ENCODE data around the gene CASTOR1.
A peak's percentile ranks its signal among the peaks of the same experiment; 100 is the strongest.

CASTOR1 gene

DNA sequence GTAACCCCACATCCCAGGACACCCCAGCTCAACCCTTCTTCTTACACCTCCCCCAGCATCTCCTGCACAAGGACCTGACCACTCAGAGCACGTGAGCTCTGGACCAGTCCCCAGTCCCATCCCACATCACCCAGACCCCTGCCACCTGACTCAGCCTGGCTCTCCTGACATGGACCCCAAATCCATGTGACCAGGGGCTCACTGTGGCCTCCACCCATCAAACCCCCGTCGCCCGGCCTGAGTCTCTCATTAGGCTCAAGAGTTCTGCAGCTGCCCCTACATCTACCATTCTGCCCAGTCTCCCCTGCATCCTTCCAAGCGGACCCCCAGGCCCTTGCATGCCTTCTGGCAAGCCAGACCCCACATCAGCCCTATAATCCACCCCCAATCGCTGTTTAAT, 40.8 kb downstream of the CASTOR1 start:
- Histone ChIP-seq H3K27ac (ENCODE audit: low read depth, low read length) (no peak overlapping the region), H3K9ac (ENCODE audit: low read depth, low read length) (no peak overlapping the region), H3K36me3 (ENCODE audit: control insufficient read depth, insufficient read depth, low read length) (peaks cover 3% of the 10 kb centered on the region; the same call in 1 of the 2 replicates), H3K4me3 (ENCODE audit: low read depth, low read length) (no peak overlapping the region), H3K27me3 (ENCODE audit: control insufficient read depth, insufficient read depth, low read length) (no peaks in the 10 kb centered on the region), H3K4me1 (ENCODE audit: control insufficient read depth, insufficient read depth, low read length) (peaks cover 6% of the 10 kb centered on the region; the same call in 1 of the 2 replicates), H3K9me3 (ENCODE audit: control insufficient read depth, insufficient read depth, low read length) (no peaks in the 10 kb centered on the region)

DNA sequence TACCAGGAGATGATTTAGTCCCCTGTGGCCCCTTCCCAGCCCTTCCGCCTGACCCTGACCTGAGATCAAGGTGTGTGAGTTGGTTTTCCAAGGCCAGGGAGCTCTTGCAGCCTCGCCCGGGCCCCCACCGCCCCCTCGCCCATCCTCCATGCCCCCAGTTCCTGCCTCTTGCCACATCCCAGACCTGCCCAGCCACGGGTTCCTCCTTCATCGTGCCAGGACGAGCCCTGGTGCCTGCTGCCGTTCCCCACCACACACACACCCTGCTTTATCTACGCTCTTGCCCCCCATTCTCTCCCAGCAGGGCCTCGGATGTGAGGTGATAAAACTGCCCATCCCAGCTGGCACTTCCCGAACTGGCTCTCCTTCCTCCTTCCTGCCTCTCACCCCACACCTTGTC, 41.3 kb downstream of the CASTOR1 start:
- Histone ChIP-seq H3K4me1 (ENCODE audit: control insufficient read depth, insufficient read depth, low read length) (peaks cover 5% of the 10 kb centered on the region; the same call in 1 of the 2 replicates), H3K36me3 (ENCODE audit: control insufficient read depth, insufficient read depth, low read length) (peaks cover 6% of the 10 kb centered on the region; the same call in 1 of the 2 replicates), H3K9ac (ENCODE audit: low read depth, low read length) (no peak overlapping the region), H3K9me3 (ENCODE audit: control insufficient read depth, insufficient read depth, low read length) (no peaks in the 10 kb centered on the region), H3K27me3 (ENCODE audit: control insufficient read depth, insufficient read depth, low read length) (no peaks in the 10 kb centered on the region), H3K4me3 (ENCODE audit: low read depth, low read length) (no peak overlapping the region), H3K27ac (ENCODE audit: low read depth, low read length) (no peak overlapping the region)

DNA sequence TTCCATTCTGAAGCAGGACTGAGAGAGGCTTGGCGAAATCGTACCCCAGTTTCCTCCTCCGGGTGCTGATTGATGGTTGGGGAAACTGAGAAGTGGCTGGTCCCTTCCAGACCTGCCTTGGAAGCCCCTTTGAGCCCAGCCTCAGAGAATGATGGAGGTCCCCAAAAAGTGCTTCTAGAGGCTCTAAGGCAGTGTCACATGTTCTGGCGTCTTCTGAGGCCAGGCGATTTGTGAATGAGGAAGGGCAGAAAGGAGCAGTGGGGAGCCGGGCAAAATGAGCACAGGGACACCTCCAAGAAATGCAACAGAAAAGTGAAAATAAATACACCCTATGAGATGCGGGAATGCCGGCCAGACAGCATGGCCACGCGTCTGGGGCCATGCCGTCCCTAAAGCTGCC, 41.7 kb downstream of the CASTOR1 start:
- no peaks in the 10 kb centered on the region for H3K27me3 ChIP-seq (ENCODE audit: control insufficient read depth, insufficient read depth, low read length)
- no peak overlapping the region for H3K27ac ChIP-seq (ENCODE audit: low read depth, low read length)

DNA sequence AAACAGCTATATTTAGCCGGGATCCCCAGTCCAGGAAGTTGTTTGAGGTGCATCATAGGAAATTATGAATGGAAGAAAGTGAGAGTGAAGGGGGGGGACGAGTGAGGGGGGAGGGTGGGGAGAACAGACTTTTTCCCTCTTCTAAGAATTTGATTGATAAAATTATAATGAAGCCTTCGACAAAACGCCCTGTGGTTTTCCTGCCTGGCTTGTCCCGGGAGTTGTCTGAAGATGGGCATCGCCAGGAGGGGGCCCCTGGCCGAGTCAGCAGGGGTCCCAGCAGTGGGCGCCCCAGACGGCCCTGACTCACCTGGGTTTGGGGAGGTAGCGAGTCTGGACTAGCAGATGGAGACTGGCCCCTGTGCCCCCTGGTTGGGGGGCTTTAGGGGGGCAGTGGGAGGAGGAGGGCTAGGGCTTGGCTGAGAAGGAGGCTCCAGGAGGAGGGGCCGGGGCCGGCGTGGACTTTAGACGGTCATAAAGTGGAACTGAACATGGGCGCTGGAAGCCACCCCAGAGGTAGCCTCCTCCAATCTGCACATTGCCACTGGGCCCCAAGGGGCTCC, 42.4 kb downstream of the CASTOR1 start:
- Histone ChIP-seq H3K36me3 (ENCODE audit: control insufficient read depth, insufficient read depth, low read length) (peaks cover 8% of the 10 kb centered on the region; the same call in 1 of the 2 replicates), H3K4me1 (ENCODE audit: control insufficient read depth, insufficient read depth, low read length) (no peaks in the 10 kb centered on the region; the same call in 1 of the 2 replicates), H3K4me3 (ENCODE audit: low read depth, low read length) (peak overlapping the region; percentile 77), H3K27ac (ENCODE audit: low read depth, low read length) (no peak overlapping the region), H3K27me3 (ENCODE audit: control insufficient read depth, insufficient read depth, low read length) (no peaks in the 10 kb centered on the region), H3K9ac (ENCODE audit: low read depth, low read length) (peak overlapping the region; percentile 67; the same call in 1 of the 2 replicates), H3K9me3 (ENCODE audit: control insufficient read depth, insufficient read depth, low read length) (no peaks in the 10 kb centered on the region)

More for the DNA sequence above, 41.7 kb downstream of the CASTOR1 start:
- H3K9me3 ChIP-seq (ENCODE audit: control insufficient read depth, insufficient read depth, low read length), result no peaks in the 10 kb centered on the region
- H3K36me3 ChIP-seq (ENCODE audit: control insufficient read depth, insufficient read depth, low read length), result peaks cover 8% of the 10 kb centered on the region; the same call in 1 of the 2 replicates
- no peak overlapping the region for H3K4me3 ChIP-seq (ENCODE audit: low read depth, low read length)
- H3K9ac ChIP-seq (ENCODE audit: low read depth, low read length), result no peak overlapping the region
- H3K4me1 ChIP-seq (ENCODE audit: control insufficient read depth, insufficient read depth, low read length), result peaks cover under 1% of the 10 kb centered on the region; the same call in 1 of the 2 replicates

DNA sequence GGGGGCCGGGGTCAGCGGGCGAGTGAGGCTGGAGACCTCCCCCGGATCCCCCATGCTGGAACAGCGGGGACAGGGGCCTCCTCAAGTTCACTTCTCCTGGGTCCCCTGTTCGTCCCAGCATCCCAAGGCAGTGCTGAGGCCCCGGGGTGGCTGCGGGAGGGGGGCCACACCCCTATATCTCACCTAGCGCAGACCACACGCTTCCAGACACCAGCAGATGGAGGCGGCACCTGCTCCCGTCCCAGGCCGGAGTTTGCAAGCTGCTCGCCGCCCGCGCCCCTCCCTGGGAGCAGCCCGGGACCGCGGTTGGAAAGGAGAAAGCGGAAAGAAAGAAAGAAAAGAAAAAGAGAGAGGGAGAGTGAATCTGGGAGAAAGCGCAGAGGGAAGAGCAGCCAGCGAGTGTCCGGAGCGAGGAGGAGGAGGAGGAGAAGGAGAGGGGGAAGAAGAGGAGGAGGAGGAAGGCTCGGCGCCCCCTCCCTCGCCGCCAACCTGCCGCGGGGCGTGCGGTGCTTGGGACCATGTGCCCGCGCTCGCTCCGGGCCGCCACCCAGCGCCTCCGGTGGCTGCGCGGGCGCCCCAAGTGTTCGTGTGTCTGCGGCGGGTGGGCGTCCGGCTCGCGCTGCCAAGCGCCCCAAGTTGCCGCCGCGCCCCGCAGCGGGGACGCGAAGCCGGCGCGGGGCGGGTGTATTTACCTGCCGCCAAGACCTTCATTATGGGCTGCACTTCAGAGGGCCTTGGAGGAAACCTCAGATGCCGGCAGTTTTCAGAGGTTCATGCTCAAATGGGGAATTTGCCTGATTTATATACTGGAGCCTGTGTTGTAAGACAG, 43.1 kb downstream of the CASTOR1 start, which contains the start of gene LIF:
Gene LIF (minus strand): TSS at position 775 of the 829 bp plus-strand sequence. CDS start 64 bp downstream, at position 711.
- Histone ChIP-seq H3K9me3 (ENCODE audit: control insufficient read depth, insufficient read depth, low read length) (no peaks in the 10 kb centered on the region), H3K27me3 (ENCODE audit: control insufficient read depth, insufficient read depth, low read length) (no peaks in the 10 kb centered on the region), H3K27ac (ENCODE audit: low read depth, low read length) (peak within 1 kb of the TSS; percentile 42), H3K9ac (ENCODE audit: low read depth, low read length) (peak within 1 kb of the TSS; percentile 67; the same call in 1 of the 2 replicates), H3K4me1 (ENCODE audit: control insufficient read depth, insufficient read depth, low read length) (no peaks in the 10 kb centered on the region; the same call in 1 of the 2 replicates), H3K4me3 (ENCODE audit: low read depth, low read length) (peak within 1 kb of the TSS; percentile 77), H3K36me3 (ENCODE audit: control insufficient read depth, insufficient read depth, low read length) (peaks cover 8% of the 10 kb centered on the region; the same call in 1 of the 2 replicates)

DNA sequence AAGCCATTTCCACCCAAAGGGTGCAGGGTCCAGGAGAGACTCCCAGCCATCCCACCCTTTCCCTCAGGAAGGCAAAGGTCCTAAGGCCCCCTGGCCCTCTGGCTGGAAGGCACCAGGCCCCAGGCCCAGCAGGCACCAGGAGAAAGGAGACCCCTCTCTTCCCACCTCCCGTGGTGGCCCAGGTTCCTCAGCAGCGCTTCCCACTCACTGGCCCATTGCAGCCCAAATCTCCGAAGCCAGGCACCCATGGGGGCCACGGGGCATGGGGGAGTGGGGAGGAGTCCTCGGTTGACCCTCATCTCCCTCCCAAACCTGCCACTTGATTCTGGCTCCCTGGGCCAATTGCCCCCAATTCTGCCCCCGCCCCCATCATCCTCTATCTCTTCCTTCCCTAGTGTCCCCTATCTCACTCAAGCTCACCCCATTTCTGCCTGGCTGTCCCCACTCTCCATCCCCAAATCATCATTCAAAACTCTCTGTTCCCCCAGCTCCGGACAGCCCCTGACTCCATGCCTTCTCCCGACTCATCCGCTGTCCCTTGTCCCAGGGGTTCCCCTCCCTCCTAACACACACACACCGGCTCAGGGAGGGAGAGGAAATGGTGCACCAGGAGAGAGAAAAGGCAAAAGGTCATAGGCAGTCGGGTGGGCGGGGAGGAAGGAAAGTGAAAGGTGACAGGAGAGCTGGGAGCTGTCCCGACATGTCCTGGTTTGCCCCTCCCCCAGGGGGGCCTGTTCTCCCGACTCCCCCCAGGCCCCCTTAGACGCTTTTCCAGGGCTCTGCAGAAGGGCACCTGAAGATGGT, 43.9 kb downstream of the CASTOR1 start:
- Histone ChIP-seq H3K9ac (ENCODE audit: low read depth, low read length) (no peak overlapping the region), H3K4me1 (ENCODE audit: control insufficient read depth, insufficient read depth, low read length) (no peaks in the 10 kb centered on the region; the same call in 1 of the 2 replicates), H3K9me3 (ENCODE audit: control insufficient read depth, insufficient read depth, low read length) (no peaks in the 10 kb centered on the region), H3K4me3 (ENCODE audit: low read depth, low read length) (peak overlapping the region; percentile 77), H3K27ac (ENCODE audit: low read depth, low read length) (peak overlapping the region; percentile 42), H3K36me3 (ENCODE audit: control insufficient read depth, insufficient read depth, low read length) (peaks cover 8% of the 10 kb centered on the region; the same call in 1 of the 2 replicates), H3K27me3 (ENCODE audit: control insufficient read depth, insufficient read depth, low read length) (no peaks in the 10 kb centered on the region)

DNA sequence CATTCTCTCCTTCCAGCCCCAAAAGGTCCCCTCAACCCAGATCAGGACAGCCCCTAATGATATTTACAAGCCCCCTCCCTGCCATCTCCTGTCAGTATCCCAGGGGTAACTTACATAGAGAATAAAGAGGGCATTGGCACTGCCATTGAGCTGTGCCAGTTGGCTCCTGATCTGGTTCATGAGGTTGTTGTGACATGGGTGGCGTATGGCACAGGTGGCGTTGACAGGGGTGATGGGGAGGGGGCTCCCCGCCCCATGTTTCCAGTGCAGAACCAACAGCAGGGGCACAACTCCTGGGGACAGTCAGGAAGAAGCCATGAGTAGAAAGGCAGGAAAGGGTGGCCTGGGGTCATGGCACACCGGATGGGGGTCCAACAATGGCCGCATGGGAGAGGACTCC, 44.7 kb downstream of the CASTOR1 start:
- Histone ChIP-seq H3K9ac (ENCODE audit: low read depth, low read length) (no peak overlapping the region), H3K4me3 (ENCODE audit: low read depth, low read length) (no peak overlapping the region), H3K27me3 (ENCODE audit: control insufficient read depth, insufficient read depth, low read length) (no peaks in the 10 kb centered on the region), H3K36me3 (ENCODE audit: control insufficient read depth, insufficient read depth, low read length) (peaks cover 8% of the 10 kb centered on the region; the same call in 1 of the 2 replicates), H3K4me1 (ENCODE audit: control insufficient read depth, insufficient read depth, low read length) (no peaks in the 10 kb centered on the region; the same call in 1 of the 2 replicates), H3K9me3 (ENCODE audit: control insufficient read depth, insufficient read depth, low read length) (no peaks in the 10 kb centered on the region), H3K27ac (ENCODE audit: low read depth, low read length) (no peak overlapping the region)

DNA sequence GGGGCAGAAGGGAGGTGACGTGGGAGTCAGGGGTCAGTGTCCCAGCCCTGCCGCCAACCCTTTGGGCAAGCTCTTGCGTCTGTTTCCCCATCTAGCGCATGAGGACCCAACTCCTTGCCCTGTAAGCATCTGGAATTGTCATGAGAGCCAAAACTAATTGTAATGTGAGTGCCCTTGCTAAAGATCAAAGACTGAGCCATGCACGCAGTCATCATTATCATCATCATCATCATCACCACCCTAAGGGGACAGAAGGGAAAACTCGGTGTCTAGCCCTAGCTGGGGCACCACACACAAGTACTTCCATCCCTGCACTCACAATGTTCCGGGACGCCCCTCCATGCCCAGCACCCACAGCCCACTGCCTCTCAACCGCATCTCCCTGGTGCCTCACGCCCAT, 45.2 kb downstream of the CASTOR1 start:
- Histone ChIP-seq H3K4me3 (ENCODE audit: low read depth, low read length) (no peak overlapping the region), H3K4me1 (ENCODE audit: control insufficient read depth, insufficient read depth, low read length) (peaks cover under 1% of the 10 kb centered on the region; the same call in 1 of the 2 replicates), H3K9ac (ENCODE audit: low read depth, low read length) (no peak overlapping the region), H3K9me3 (ENCODE audit: control insufficient read depth, insufficient read depth, low read length) (no peaks in the 10 kb centered on the region), H3K27me3 (ENCODE audit: control insufficient read depth, insufficient read depth, low read length) (no peaks in the 10 kb centered on the region), H3K27ac (ENCODE audit: low read depth, low read length) (no peak overlapping the region), H3K36me3 (ENCODE audit: control insufficient read depth, insufficient read depth, low read length) (peaks cover 8% of the 10 kb centered on the region; the same call in 1 of the 2 replicates)

DNA sequence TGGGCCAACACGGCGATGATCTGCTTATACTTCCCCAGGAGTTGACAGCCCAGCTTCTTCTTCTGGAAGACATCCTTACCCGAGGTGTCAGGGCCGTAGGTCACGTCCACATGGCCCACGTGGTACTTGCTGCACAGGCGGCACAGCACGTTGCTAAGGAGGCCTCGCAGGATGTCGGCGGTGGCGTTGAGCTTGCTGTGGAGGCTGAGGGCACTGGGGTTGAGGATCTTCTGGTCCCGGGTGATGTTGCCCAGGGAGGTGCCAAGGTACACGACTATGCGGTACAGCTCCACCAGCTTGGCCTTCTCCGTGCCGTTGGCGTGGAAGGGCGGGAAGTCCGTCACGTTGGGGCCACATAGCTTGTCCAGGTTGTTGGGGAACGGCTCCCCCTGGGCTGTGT, 45.6 kb downstream of the CASTOR1 start:
- Histone ChIP-seq H3K9me3 (ENCODE audit: control insufficient read depth, insufficient read depth, low read length) (no peaks in the 10 kb centered on the region), H3K9ac (ENCODE audit: low read depth, low read length) (no peak overlapping the region), H3K36me3 (ENCODE audit: control insufficient read depth, insufficient read depth, low read length) (peaks cover 8% of the 10 kb centered on the region; the same call in 1 of the 2 replicates), H3K4me1 (ENCODE audit: control insufficient read depth, insufficient read depth, low read length) (peaks cover 2% of the 10 kb centered on the region; the same call in 1 of the 2 replicates), H3K27me3 (ENCODE audit: control insufficient read depth, insufficient read depth, low read length) (no peaks in the 10 kb centered on the region), H3K27ac (ENCODE audit: low read depth, low read length) (no peak overlapping the region), H3K4me3 (ENCODE audit: low read depth, low read length) (no peak overlapping the region)

DNA sequence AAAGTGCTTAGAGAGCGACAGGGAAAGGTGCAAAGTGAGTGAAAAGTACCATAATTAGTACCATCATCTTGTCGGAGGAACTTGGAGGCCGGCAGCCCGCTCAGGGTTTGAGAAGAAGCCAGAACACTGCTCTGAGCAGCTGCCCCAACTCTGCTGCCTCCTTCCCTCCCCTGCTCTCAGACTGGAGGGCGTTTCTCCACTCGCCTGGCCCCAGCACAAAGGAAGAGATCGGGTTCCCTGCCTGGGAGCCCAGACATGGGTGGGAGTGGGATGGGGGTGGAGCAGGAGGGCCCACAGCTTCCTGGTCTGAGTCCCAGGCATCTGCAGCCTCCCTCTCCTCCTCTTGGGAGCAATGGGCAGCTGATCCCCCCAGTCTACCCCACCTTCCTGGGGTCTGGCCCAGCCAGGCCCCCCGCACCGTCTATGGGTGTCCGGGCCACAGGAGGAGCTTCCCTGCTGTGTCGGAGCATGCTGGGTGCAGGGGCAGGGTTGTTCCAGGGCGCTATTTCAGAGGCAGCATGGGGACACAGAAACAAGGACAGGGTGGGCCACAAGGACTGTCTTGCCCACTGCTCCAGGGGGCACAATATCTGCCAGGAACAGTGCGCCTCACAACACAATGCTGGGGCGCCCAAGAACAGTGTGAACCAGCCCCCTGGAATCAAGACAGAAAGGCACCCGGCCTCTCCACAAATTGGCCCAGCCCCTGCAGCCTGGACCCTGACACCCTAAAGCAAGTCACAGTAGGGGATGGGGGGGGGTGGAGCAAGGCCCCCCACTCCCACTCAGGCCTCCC, 47.5 kb downstream of the CASTOR1 start:
- Histone ChIP-seq H3K4me3 (ENCODE audit: low read depth, low read length) (no peak overlapping the region), H3K9ac (ENCODE audit: low read depth, low read length) (no peak overlapping the region), H3K27ac (ENCODE audit: low read depth, low read length) (no peak overlapping the region), H3K27me3 (ENCODE audit: control insufficient read depth, insufficient read depth, low read length) (no peaks in the 10 kb centered on the region), H3K9me3 (ENCODE audit: control insufficient read depth, insufficient read depth, low read length) (no peaks in the 10 kb centered on the region), H3K36me3 (ENCODE audit: control insufficient read depth, insufficient read depth, low read length) (peaks cover 8% of the 10 kb centered on the region; the same call in 1 of the 2 replicates), H3K4me1 (ENCODE audit: control insufficient read depth, insufficient read depth, low read length) (peaks cover 5% of the 10 kb centered on the region; the same call in 1 of the 2 replicates)

Data from HUES48 (cell line).